WTC11 (cell line): ENCODE results near the gene KCNQ2. TPM values are rescaled to one million over a fixed set of nuclear protein-coding genes. Genes with fewer than 3 reads are reported as not detected.
A peak's percentile ranks its signal among the peaks of the same experiment; 100 is the strongest.

Source experiments
- ATAC-seq: fragments of 200-7000 bp; cut with Tn5 transposase; 2 replicates; pipeline ENCODE4 v1.10.0; 2021; ENCODE audit warnings: mild to moderate bottlenecking, moderate library complexity
- CTCF ChIA-PET: fragments of 300-600 bp; sonication (Branson Sonifier 250); formaldehyde crosslinking; loops from one replicate; lab custom pipeline; 2021; ENCODE audit warnings: antibody characterized with exemption; lab: Charles Lee
- POLR2A ChIA-PET: fragments of 350-600 bp; sonication (Branson Sonifier 250); formaldehyde crosslinking; loops from one replicate; lab custom pipeline; 2021; ENCODE audit warnings: antibody characterized with exemption; lab: Charles Lee
- DNase-seq: peaks from one replicate; pipeline ENCODE4 v3.0.0; 2021; ENCODE audit warnings: low spot score
- H3K27ac Mint-ChIP-seq: 2 replicates; pipeline ENCODE4 v1.8.0; 2021; ENCODE audit warnings: mixed read lengths
- H3K27me3 Mint-ChIP-seq: 2 replicates; pipeline ENCODE4 v1.8.0; 2021; ENCODE audit warnings: low read depth, mild to moderate bottlenecking, moderate library complexity, mixed read lengths
- H3K36me3 Mint-ChIP-seq: 2 replicates; pipeline ENCODE4 v1.8.0; 2021; ENCODE audit warnings: mixed read lengths
- H3K4me1 Mint-ChIP-seq: 2 replicates; pipeline ENCODE4 v1.8.0; 2022; ENCODE audit warnings: mixed read lengths
- H3K4me3 Mint-ChIP-seq: 2 replicates; pipeline ENCODE4 v1.8.0; 2021; ENCODE audit warnings: mild to moderate bottlenecking, moderate library complexity, mixed read lengths
- H3K9me3 Mint-ChIP-seq: 2 replicates; pipeline ENCODE4 v1.8.0; 2021; ENCODE audit warnings: mixed read lengths
- AFF4 ChIP-seq: sonication (generic); formaldehyde crosslinking; IDR thresholded peaks from 2 replicates; pipeline ENCODE4 v1.8.1; 2023; ENCODE audit warnings: mild to moderate bottlenecking, missing genetic modification reagents, borderline replicate concordance
- AR ChIP-seq: fragments of 250-450 bp; sonication (Bioruptor Pico); IDR thresholded peaks from 2 replicates; pipeline ENCODE4 v1.9.0; 2021; ENCODE audit warnings: mild to moderate bottlenecking
- ARID4B ChIP-seq: sonication (generic); formaldehyde crosslinking; IDR thresholded peaks from 2 replicates; pipeline ENCODE4 v1.8.0; 2023; ENCODE audit warnings: missing genetic modification reagents, mild to moderate bottlenecking, borderline replicate concordance
- ATF1 ChIP-seq: sonication (generic); formaldehyde crosslinking; IDR thresholded peaks from 2 replicates; pipeline ENCODE4 v1.8.1; 2023; ENCODE audit warnings: mild to moderate bottlenecking, moderate library complexity, missing genetic modification reagents
- ATF3 ChIP-seq: sonication (generic); formaldehyde crosslinking; conservative IDR thresholded peaks from 2 replicates; pipeline ENCODE4 v1.8.1; 2022; ENCODE audit warnings: mild to moderate bottlenecking, missing genetic modification reagents
- CREB1 ChIP-seq: sonication (generic); formaldehyde crosslinking; IDR thresholded peaks from 2 replicates; pipeline ENCODE4 v1.8.0; 2023; ENCODE audit warnings: mild to moderate bottlenecking, missing genetic modification reagents
- ERG ChIP-seq: fragments of 250-450 bp; sonication (Bioruptor Pico); IDR thresholded peaks from 2 replicates; pipeline ENCODE4 v1.8.0; 2021; ENCODE audit warnings: mild to moderate bottlenecking
- ESRRA ChIP-seq: sonication (generic); formaldehyde crosslinking; IDR thresholded peaks from 2 replicates; pipeline ENCODE4 v1.8.1; 2022; ENCODE audit warnings: mild to moderate bottlenecking, missing genetic modification reagents, borderline replicate concordance
- FOXJ3 ChIP-seq: sonication (generic); formaldehyde crosslinking; IDR thresholded peaks from 2 replicates; pipeline ENCODE4 v1.9.0; 2021; ENCODE audit warnings: missing genetic modification reagents, mild to moderate bottlenecking, borderline replicate concordance
- KAT7 ChIP-seq: sonication (generic); formaldehyde crosslinking; IDR thresholded peaks from 2 replicates; pipeline ENCODE4 v1.8.1; 2023; ENCODE audit warnings: missing genetic modification reagents, mild to moderate bottlenecking, borderline replicate concordance
- MAX ChIP-seq: sonication (generic); formaldehyde crosslinking; IDR thresholded peaks from 2 replicates; pipeline ENCODE4 v1.8.0; 2022; ENCODE audit warnings: mild to moderate bottlenecking, missing genetic modification reagents
- NR1H2 ChIP-seq: sonication (generic); formaldehyde crosslinking; IDR thresholded peaks from 2 replicates; pipeline ENCODE4 v1.9.0; 2021; ENCODE audit warnings: mild to moderate bottlenecking, moderate library complexity, missing genetic modification reagents
- SMAD4 ChIP-seq: sonication (generic); formaldehyde crosslinking; IDR thresholded peaks from 2 replicates; pipeline ENCODE4 v1.8.0; 2022; ENCODE audit warnings: mild to moderate bottlenecking, missing genetic modification reagents
- STAT6 ChIP-seq: sonication (generic); formaldehyde crosslinking; conservative IDR thresholded peaks from 2 replicates; pipeline ENCODE4 v1.8.1; 2023; ENCODE audit warnings: mild to moderate bottlenecking, low read depth, missing genetic modification reagents, moderate library complexity
- ZBTB43 ChIP-seq: sonication (generic); formaldehyde crosslinking; IDR thresholded peaks from 2 replicates; pipeline ENCODE4 v1.8.1; 2023; ENCODE audit warnings: mild to moderate bottlenecking, missing genetic modification reagents
- ZNF423 ChIP-seq: fragments of 250-450 bp; sonication (Bioruptor Pico); IDR thresholded peaks from 2 replicates; pipeline ENCODE4 v2.1.2; 2022; ENCODE audit warnings: mild to moderate bottlenecking, moderate library complexity
- total RNA-seq: library from RNA; stranded (reverse); gene quantifications from 3 replicates; pipeline ENCODE4 v1.2.3, GENCODE V29; 2021

The KCNQ2 gene
- total RNA-seq, 1 experiment from 2014 or later = 99.8 TPM

- no peak for TF ChIP-seq CREB1 (CRISPR knock-in tag)
- no peak for TF ChIP-seq ESRRA (CRISPR knock-in tag)
These were observed 43.4 kb downstream of the KCNQ2 start (continued) for GRCh38 chr20:63428906-63429575.

- ChIA-PET POLR2A (no interaction called here), CTCF (interaction anchor here (1.2 to 1.3 kb wide), 2 partner anchors 56 to 69 kb away, joined by 3 to 5 read pairs; no protein-coding TSS in a partner anchor)
- Mint-ChIP-seq H3K9me3 (peaks cover 8% of the 10 kb centered on the region), H3K4me1 (peaks cover 4% of the 10 kb centered on the region), H3K27ac (peak overlapping the region; percentile 89; the same call in 1 of the 2 replicates), H3K36me3 (peaks cover 21% of the 10 kb centered on the region), H3K27me3 (no peaks in the 10 kb centered on the region), H3K4me3 (no peak overlapping the region)
- no peak for DNase-seq
- ATAC-seq = no peak
- no peak for TF ChIP-seq ATF1 (CRISPR knock-in tag)
- TF ChIP-seq AFF4 (CRISPR knock-in tag) = no peak
- no peak for TF ChIP-seq ZBTB43 (CRISPR knock-in tag)
- TF ChIP-seq ERG (CRISPR knock-in tag) = no peak
- no peak for TF ChIP-seq MAX (CRISPR knock-in tag)
- TF ChIP-seq ARID4B (CRISPR knock-in tag) = no peak
- TF ChIP-seq FOXJ3 (CRISPR knock-in tag) = no peak
- TF ChIP-seq NR1H2 (CRISPR knock-in tag) = no peak
- TF ChIP-seq KAT7 (CRISPR knock-in tag) = no peak
- no peak for TF ChIP-seq SMAD4 (CRISPR knock-in tag)
- TF ChIP-seq AR (CRISPR knock-in tag) = no peak
- no peak for TF ChIP-seq ATF3 (CRISPR knock-in tag)
- TF ChIP-seq STAT6 (CRISPR knock-in tag) = no peak
- no peak for TF ChIP-seq ZNF423 (CRISPR knock-in tag)
These were observed 44.6 kb downstream of the KCNQ2 start for GRCh38 chr20:63427724-63428330.
